ENCODE measurements around the gene ZBTB12.
A peak's percentile ranks its signal among the peaks of the same experiment; 100 is the strongest.

The ZBTB12 gene

GRCh38 chr6:31882344-31882743 is 19.5 kb downstream of the ZBTB12 start:
- TF ChIP-seq CTCF (IDR thresholded peaks at IDR 0.05; ENCODE audit: low read depth, low read length), result no peak
- Histone ChIP-seq H3K4me3 (ENCODE audit: low read depth, low read length) (no peak overlapping the region), H3K9me3 (ENCODE audit: severe bottlenecking) (no peaks in the 10 kb centered on the region), H3K36me3 (peaks cover 84% of the 10 kb centered on the region), H3K27ac (peak overlapping the region; percentile 84), H3K27me3 (ENCODE audit: insufficient read depth, low read depth, severe bottlenecking) (no peaks in the 10 kb centered on the region)
- peak; percentile 95 for DNase-seq

GRCh38 chr6:31881136-31881859 is 20.6 kb downstream of the ZBTB12 start:
- peaks cover 73% of the 10 kb centered on the region for H3K36me3 ChIP-seq
- H3K27ac ChIP-seq, result peak overlapping the region; percentile 84; the same call in 1 of the 2 replicates
- no peak overlapping the region for H3K4me3 ChIP-seq (ENCODE audit: low read depth, low read length)
- no peak for TF ChIP-seq CTCF (IDR thresholded peaks at IDR 0.05; ENCODE audit: low read depth, low read length)
- H3K9me3 ChIP-seq (ENCODE audit: severe bottlenecking), result no peaks in the 10 kb centered on the region
- DNase-seq, result no peak
- H3K27me3 ChIP-seq (ENCODE audit: insufficient read depth, low read depth, severe bottlenecking), result no peaks in the 10 kb centered on the region

GRCh38 chr6:31880616-31881015 is 21.3 kb downstream of the ZBTB12 start:
- H3K9me3 ChIP-seq (ENCODE audit: severe bottlenecking), result no peaks in the 10 kb centered on the region
- H3K4me3 ChIP-seq (ENCODE audit: low read depth, low read length), result no peak overlapping the region
- no peak for TF ChIP-seq CTCF (IDR thresholded peaks at IDR 0.05; ENCODE audit: low read depth, low read length)
- no peak overlapping the region for H3K27ac ChIP-seq
- DNase-seq, result no peak
- H3K27me3 ChIP-seq (ENCODE audit: insufficient read depth, low read depth, severe bottlenecking), result no peaks in the 10 kb centered on the region
- H3K36me3 ChIP-seq, result peaks cover 67% of the 10 kb centered on the region

- no peak for DNase-seq
- Histone ChIP-seq H3K36me3 (peaks cover 59% of the 10 kb centered on the region), H3K4me3 (ENCODE audit: low read depth, low read length) (no peak overlapping the region), H3K9me3 (ENCODE audit: severe bottlenecking) (no peaks in the 10 kb centered on the region), H3K27ac (no peak overlapping the region), H3K27me3 (ENCODE audit: insufficient read depth, low read depth, severe bottlenecking) (no peaks in the 10 kb centered on the region)
- no peak for TF ChIP-seq CTCF (IDR thresholded peaks at IDR 0.05; ENCODE audit: low read depth, low read length)
Observed at GRCh38 chr6:31879901-31880300, 22.0 kb downstream of the ZBTB12 start.

GRCh38 chr6:31879143-31879542 is 22.7 kb downstream of the ZBTB12 start:
- H3K4me3 ChIP-seq (ENCODE audit: low read depth, low read length), result no peak overlapping the region
- no peak for DNase-seq
- H3K27me3 ChIP-seq (ENCODE audit: insufficient read depth, low read depth, severe bottlenecking), result no peaks in the 10 kb centered on the region
- no peak for TF ChIP-seq CTCF (IDR thresholded peaks at IDR 0.05; ENCODE audit: low read depth, low read length)
- peaks cover 52% of the 10 kb centered on the region for H3K36me3 ChIP-seq
- H3K9me3 ChIP-seq (ENCODE audit: severe bottlenecking), result no peaks in the 10 kb centered on the region
- no peak overlapping the region for H3K27ac ChIP-seq

GRCh38 chr6:31878726-31879125 is 23.2 kb downstream of the ZBTB12 start, which contains the start of gene SLC44A4:
Gene SLC44A4, minus strand, starts transcription at chr6:31878997. Its CDS starts 17 bp downstream, at chr6:31878980.
- Histone ChIP-seq H3K36me3 (peaks cover 48% of the 10 kb centered on the region), H3K27me3 (ENCODE audit: insufficient read depth, low read depth, severe bottlenecking) (no peaks in the 10 kb centered on the region), H3K27ac (no peak within 1 kb of the TSS), H3K9me3 (ENCODE audit: severe bottlenecking) (no peaks in the 10 kb centered on the region), H3K4me3 (ENCODE audit: low read depth, low read length) (no peak within 1 kb of the TSS)
- TF ChIP-seq CTCF (IDR thresholded peaks at IDR 0.05; ENCODE audit: low read depth, low read length), result no peak
- no peak for DNase-seq
